ENCODE data around the gene TBC1D14. TPM values are rescaled to one million over a fixed set of nuclear protein-coding genes. Genes with fewer than 3 reads are reported as not detected.

TBC1D14 gene
- total RNA-seq, 1 donor from 2014 or later: 103 TPM

GRCh38 chr4:6874981-6875380 is 34.6 kb upstream of the TBC1D14 start:
- H3K27me3 ChIP-seq (ENCODE audit: control insufficient read depth, insufficient read depth, low read length): no peaks in the 10 kb centered on the region
- peaks cover 35% of the 10 kb centered on the region for H3K36me3 ChIP-seq (ENCODE audit: control insufficient read depth, insufficient read depth, low read length)
- H3K4me3 ChIP-seq (ENCODE audit: low read depth, low read length): no peak overlapping the region
- FAIRE-seq (no peak), DNase-seq (ENCODE audit: low read depth) (no peak)
- no peak for TF ChIP-seq CTCF (IDR thresholded peaks at IDR 0.05; ENCODE audit: insufficient read depth, low read length, severe bottlenecking)

- peaks cover 35% of the 10 kb centered on the region for H3K36me3 ChIP-seq (ENCODE audit: control insufficient read depth, insufficient read depth, low read length)
Observed at GRCh38 chr4:6875431-6875831, 34.2 kb upstream of the TBC1D14 start.

GRCh38 chr4:6876440-6876839 is 33.2 kb upstream of the TBC1D14 start:
- Histone ChIP-seq H3K36me3 (ENCODE audit: control insufficient read depth, insufficient read depth, low read length) (peaks cover 42% of the 10 kb centered on the region), H3K4me3 (ENCODE audit: low read depth, low read length) (no peak overlapping the region), H3K27me3 (ENCODE audit: control insufficient read depth, insufficient read depth, low read length) (no peaks in the 10 kb centered on the region)
- no peak for DNase-seq (ENCODE audit: low read depth)
- no peak for FAIRE-seq
- no peak for TF ChIP-seq CTCF (IDR thresholded peaks at IDR 0.05; ENCODE audit: insufficient read depth, low read length, severe bottlenecking)

More at GRCh38 chr4:6875431-6875831, 34.2 kb upstream of the TBC1D14 start:
- FAIRE-seq: no peak
- no peak for TF ChIP-seq CTCF (IDR thresholded peaks at IDR 0.05; ENCODE audit: insufficient read depth, low read length, severe bottlenecking)
- no peak overlapping the region for H3K4me3 ChIP-seq (ENCODE audit: low read depth, low read length)
- no peaks in the 10 kb centered on the region for H3K27me3 ChIP-seq (ENCODE audit: control insufficient read depth, insufficient read depth, low read length)
- DNase-seq (ENCODE audit: low read depth): no peak

GRCh38 chr4:6877067-6877466 is 32.6 kb upstream of the TBC1D14 start:
- no peaks in the 10 kb centered on the region for H3K27me3 ChIP-seq (ENCODE audit: control insufficient read depth, insufficient read depth, low read length)
- H3K4me3 ChIP-seq (ENCODE audit: low read depth, low read length): no peak overlapping the region
- no peak for DNase-seq (ENCODE audit: low read depth)
- FAIRE-seq: no peak
- TF ChIP-seq CTCF (IDR thresholded peaks at IDR 0.05; ENCODE audit: insufficient read depth, low read length, severe bottlenecking): no peak
- peaks cover 43% of the 10 kb centered on the region for H3K36me3 ChIP-seq (ENCODE audit: control insufficient read depth, insufficient read depth, low read length)

GRCh38 chr4:6878451-6879059 is 31.1 kb upstream of the TBC1D14 start:
- Histone ChIP-seq H3K36me3 (ENCODE audit: control insufficient read depth, insufficient read depth, low read length) (peaks cover 35% of the 10 kb centered on the region), H3K27me3 (ENCODE audit: control insufficient read depth, insufficient read depth, low read length) (no peaks in the 10 kb centered on the region), H3K4me3 (ENCODE audit: low read depth, low read length) (no peak overlapping the region)
- DNase-seq (ENCODE audit: low read depth): peak; percentile 89
- no peak for TF ChIP-seq CTCF (IDR thresholded peaks at IDR 0.05; ENCODE audit: insufficient read depth, low read length, severe bottlenecking)
- FAIRE-seq: no peak

- DNase-seq (ENCODE audit: low read depth) (no peak), FAIRE-seq (no peak)
- TF ChIP-seq CTCF (IDR thresholded peaks at IDR 0.05; ENCODE audit: insufficient read depth, low read length, severe bottlenecking): no peak
- no peaks in the 10 kb centered on the region for H3K27me3 ChIP-seq (ENCODE audit: control insufficient read depth, insufficient read depth, low read length)
- peaks cover 25% of the 10 kb centered on the region for H3K36me3 ChIP-seq (ENCODE audit: control insufficient read depth, insufficient read depth, low read length)
- H3K4me3 ChIP-seq (ENCODE audit: low read depth, low read length): no peak overlapping the region
Observed at GRCh38 chr4:6880691-6881090, 28.9 kb upstream of the TBC1D14 start.
